Left ventricle myocardium inferior (tissue), 1 donor: ENCODE results near the gene FARP1. TPM values are rescaled to one million over a fixed set of nuclear protein-coding genes. Genes with fewer than 3 reads are reported as not detected.

Source experiments
- DNase-seq: peaks from one replicate; pipeline ENCODE4 v3.0.0-alpha.2; 2020
- H3K27ac ChIP-seq: fragments of 200-600 bp; replicated peaks from 2 replicates; pipeline ENCODE4 v1.8.0; 2021
- H3K27me3 ChIP-seq: fragments of 200-600 bp; 2 replicates; pipeline ENCODE4 v1.8.0; 2021; ENCODE audit warnings: low read depth
- H3K36me3 ChIP-seq: fragments of 200-600 bp; 2 replicates; pipeline ENCODE4 v1.8.0; 2021
- H3K4me1 ChIP-seq: fragments of 200-600 bp; 2 replicates; pipeline ENCODE4 v1.8.0; 2021
- H3K4me3 ChIP-seq: fragments of 200-600 bp; 2 replicates; pipeline ENCODE4 v1.8.0; 2021; ENCODE audit warnings: mild to moderate bottlenecking, moderate library complexity
- H3K9me3 ChIP-seq: fragments of 200-600 bp; replicated peaks from 2 replicates; pipeline ENCODE4 v1.8.0; 2021
- CTCF ChIP-seq: fragments of 200-600 bp; IDR thresholded peaks from 2 replicates; pipeline ENCODE4 v1.8.0; 2021; ENCODE audit warnings: antibody characterized with exemption, mild to moderate bottlenecking, borderline replicate concordance
- intact Hi-C: fragments of 100-400 bp; cut with micrococcal nuclease; formaldehyde crosslinking; loops from one replicate; pipeline ENCODE4 v1.11.0; 2022
- total RNA-seq: library from RNA; stranded (reverse); fragmentation: NEBNext Ultra II Directional; extraction: Animal tissue kit (Norgen Biotek cat#: 25700); gene quantifications from one replicate; pipeline ENCODE4 v1.2.1, GENCODE V29; 2021
- donor health status: DM: no; HTN: yes; CAD: no; lungs with severe emphysema.

FARP1 gene
- total RNA-seq, 1 donor from 2014 or later: 17.6 TPM

DNA sequence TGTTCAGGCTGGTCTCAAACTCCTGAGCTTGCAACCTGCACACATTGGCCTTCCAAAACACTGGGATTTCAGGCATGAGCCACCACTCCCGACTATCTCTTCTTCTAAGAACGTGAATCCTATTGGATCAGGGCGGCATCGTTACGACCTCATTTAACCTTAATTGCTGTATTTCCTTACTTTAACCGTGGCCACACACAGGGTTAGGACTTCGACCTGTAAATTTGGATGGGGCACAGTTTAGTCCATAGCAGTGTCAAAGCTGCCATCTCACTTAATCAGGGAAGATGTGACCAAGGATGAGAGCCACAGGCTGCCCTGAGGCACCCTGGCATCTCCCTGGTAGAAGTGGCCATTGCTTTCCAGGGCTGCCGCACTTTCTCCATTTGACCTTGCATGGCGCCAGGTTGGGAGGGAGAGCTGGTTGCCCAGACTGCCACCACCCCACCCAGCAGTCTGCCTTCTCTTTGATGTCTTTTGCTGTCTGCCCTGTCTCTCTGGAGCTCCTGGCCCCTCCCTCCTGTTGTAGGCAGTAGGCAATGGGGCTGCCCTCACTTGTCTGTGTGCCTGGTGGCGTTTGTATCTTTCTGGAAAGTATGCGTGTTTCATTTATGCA, 175.5 kb downstream of the FARP1 start:
- H3K36me3 ChIP-seq: no peaks in the 10 kb centered on the region
- H3K4me1 ChIP-seq: peaks cover 15% of the 10 kb centered on the region
- no peaks in the 10 kb centered on the region for H3K27me3 ChIP-seq
- intact Hi-C loops: no loop called here
- H3K9me3 ChIP-seq: no peaks in the 10 kb centered on the region
- TF ChIP-seq CTCF: no peak
- no peak overlapping the region for H3K4me3 ChIP-seq
- DNase-seq: no peak
- H3K27ac ChIP-seq: no peak overlapping the region

DNA sequence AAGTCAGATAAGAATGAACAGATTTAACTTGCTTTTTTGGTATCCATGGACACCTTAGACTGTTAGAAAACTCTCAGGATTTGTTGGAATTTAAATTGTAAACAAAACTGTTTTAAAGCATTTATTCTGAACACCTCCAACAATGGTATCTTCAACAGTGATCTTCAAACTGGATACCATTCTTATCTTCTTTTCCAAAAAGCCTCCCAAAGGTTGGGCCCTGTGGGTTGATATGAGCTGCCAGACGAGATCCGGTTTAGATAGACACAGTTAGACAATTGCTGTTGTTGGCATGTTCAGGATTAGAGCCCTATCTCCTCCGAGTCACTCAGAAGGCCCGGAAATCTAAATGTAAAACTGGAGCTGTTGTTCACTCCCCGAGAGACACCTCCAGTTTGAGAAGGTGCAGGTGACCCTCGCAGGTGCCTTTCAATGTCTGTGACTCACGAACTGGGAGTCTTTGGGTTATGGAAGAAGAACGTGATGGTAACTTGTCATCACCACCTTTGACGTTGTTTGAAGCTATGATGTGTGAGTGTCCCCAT, 177.7 kb downstream of the FARP1 start:
- no peaks in the 10 kb centered on the region for H3K36me3 ChIP-seq
- H3K4me3 ChIP-seq: no peak overlapping the region
- no peaks in the 10 kb centered on the region for H3K27me3 ChIP-seq
- no peak for TF ChIP-seq CTCF
- no peak overlapping the region for H3K27ac ChIP-seq
- no peaks in the 10 kb centered on the region for H3K9me3 ChIP-seq
- intact Hi-C loops: no loop called here
- no peak for DNase-seq
- H3K4me1 ChIP-seq: peaks cover 10% of the 10 kb centered on the region

GRCh38 chr13:98321395-98321794, 178.5 kb downstream of the FARP1 start:
- Histone ChIP-seq H3K36me3 (no peaks in the 10 kb centered on the region), H3K27me3 (no peaks in the 10 kb centered on the region), H3K27ac (no peak overlapping the region), H3K4me1 (peaks cover 3% of the 10 kb centered on the region), H3K9me3 (no peaks in the 10 kb centered on the region), H3K4me3 (no peak overlapping the region)
- intact Hi-C loops: no loop called here
- DNase-seq: no peak
- TF ChIP-seq CTCF: no peak

DNA sequence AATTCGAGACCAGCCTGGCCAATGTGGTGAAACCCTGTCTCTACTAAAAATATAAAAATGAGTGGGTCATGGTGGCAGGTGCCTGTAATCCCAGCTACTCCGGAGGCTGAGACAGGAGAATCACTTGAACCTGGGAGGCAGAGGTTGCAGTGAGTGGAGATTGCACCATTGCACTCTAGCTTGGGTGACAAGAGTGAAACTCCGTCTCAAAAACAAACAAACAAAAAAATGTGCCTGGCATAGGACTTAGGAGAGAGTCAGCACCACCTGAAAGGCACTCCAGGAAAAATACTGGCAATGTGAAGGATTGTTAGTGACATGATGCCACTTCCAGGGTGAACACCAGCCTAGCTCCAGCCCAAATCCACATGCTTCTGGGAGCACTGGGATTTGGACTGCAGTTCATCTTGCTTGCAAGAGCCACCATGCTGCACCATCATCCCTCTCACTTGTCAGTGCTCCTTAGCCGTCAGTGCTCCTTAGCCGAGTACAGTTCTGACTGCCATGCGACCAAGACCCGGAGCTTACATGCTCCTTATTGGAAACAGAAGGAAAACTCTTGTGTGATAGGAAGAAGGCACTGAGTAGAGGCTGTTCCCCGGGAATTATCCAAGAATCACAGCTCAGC, 179.3 kb downstream of the FARP1 start:
- Histone ChIP-seq H3K36me3 (no peaks in the 10 kb centered on the region), H3K9me3 (no peaks in the 10 kb centered on the region), H3K27ac (no peak overlapping the region), H3K4me1 (no peaks in the 10 kb centered on the region), H3K4me3 (no peak overlapping the region), H3K27me3 (no peaks in the 10 kb centered on the region)
- no peak for DNase-seq
- intact Hi-C loops: no loop called here
- TF ChIP-seq CTCF: no peak

GRCh38 chr13:98324105-98324504, 181.2 kb downstream of the FARP1 start:
- DNase-seq: no peak
- Histone ChIP-seq H3K36me3 (no peaks in the 10 kb centered on the region), H3K4me3 (no peak overlapping the region), H3K9me3 (no peaks in the 10 kb centered on the region), H3K4me1 (no peaks in the 10 kb centered on the region), H3K27ac (no peak overlapping the region), H3K27me3 (no peaks in the 10 kb centered on the region)
- intact Hi-C loops: no loop called here
- TF ChIP-seq CTCF: no peak
